HG03460 (cell line): ENCODE measurements around the gene SNPH.

Source experiments
- ATAC-seq: cut with Tn5 transposase; IDR thresholded peaks from one replicate; pipeline ENCODE4 v1.9.1; 2021; ENCODE audit not compliant: unreplicated experiment

Gene SNPH

GRCh38 chr20:1286267-1287024 lies 20.4 kb downstream of the SNPH start:
- no peak for ATAC-seq

GRCh38 chr20:1287306-1287705 lies 21.2 kb downstream of the SNPH start:
- no peak for ATAC-seq

- ATAC-seq, result no peak
These were observed 21.9 kb downstream of the SNPH start for GRCh38 chr20:1287787-1288569.

- ATAC-seq, result no peak
These were observed 25.2 kb downstream of the SNPH start for GRCh38 chr20:1291191-1291741.

- no peak for ATAC-seq
These were observed 26.5 kb downstream of the SNPH start for GRCh38 chr20:1292620-1293019.

GRCh38 chr20:1293641-1294379 lies 27.7 kb downstream of the SNPH start:
- ATAC-seq, result no peak

- ATAC-seq, result no peak
These were observed 28.4 kb downstream of the SNPH start for GRCh38 chr20:1294497-1294896.

- ATAC-seq, result no peak
These were observed 29.3 kb downstream of the SNPH start for GRCh38 chr20:1295276-1295930.

- no peak for ATAC-seq
These were observed 30.1 kb downstream of the SNPH start for GRCh38 chr20:1296117-1296610.

GRCh38 chr20:1296922-1297321 lies 30.8 kb downstream of the SNPH start:
- ATAC-seq, result no peak

- ATAC-seq, result no peak
These were observed 31.4 kb downstream of the SNPH start for GRCh38 chr20:1297486-1297885.

GRCh38 chr20:1298166-1298565 lies 32.1 kb downstream of the SNPH start:
- no peak for ATAC-seq

GRCh38 chr20:1298888-1299511 lies 32.9 kb downstream of the SNPH start:
- ATAC-seq, result no peak

GRCh38 chr20:1299522-1299921 lies 33.4 kb downstream of the SNPH start:
- ATAC-seq, result no peak

GRCh38 chr20:1300083-1300840 lies 34.2 kb downstream of the SNPH start:
- ATAC-seq, result no peak

- ATAC-seq, result no peak
These were observed 35.0 kb downstream of the SNPH start for GRCh38 chr20:1301031-1301529.

GRCh38 chr20:1302685-1303541 lies 36.8 kb downstream of the SNPH start:
- ATAC-seq, result no peak

GRCh38 chr20:1304710-1305515 lies 38.8 kb downstream of the SNPH start:
- ATAC-seq, result no peak
